PFSK-1 (cell line): ENCODE data around the gene AGTR1.

Source experiments
- POLR2AphosphoS5 ChIP-seq: IDR thresholded peaks from 2 replicates; pipeline ENCODE4 v1.6.1; 2012; ENCODE audit warnings: low read depth, mild to moderate bottlenecking, control low read depth, low read length, moderate library complexity
- REST ChIP-seq, 2 experiments: IDR thresholded peaks; 2 replicates each; pipeline versions ENCODE4 v1.6.1 to v1.8.0; 2011 to 2012; ENCODE audit warnings: low read depth in 2 of 2, low read length in 2 of 2, control low read depth in 1 of 2, inconsistent platforms in 1 of 2, mild to moderate bottlenecking in 1 of 2, moderate library complexity in 1 of 2; ENCODE audit not compliant: insufficient read depth in 1 of 2
- SIN3A ChIP-seq: IDR thresholded peaks from 2 replicates; pipeline ENCODE4 v1.6.1; 2012; ENCODE audit warnings: mild to moderate bottlenecking, low read length, moderate library complexity, borderline replicate concordance; ENCODE audit not compliant: insufficient read depth
- TAF1 ChIP-seq: IDR thresholded peaks from 2 replicates; pipeline ENCODE4 v1.6.1; 2012; ENCODE audit warnings: low read length, control low read depth, borderline replicate concordance; ENCODE audit not compliant: insufficient read depth

- no peak for TF ChIP-seq POLR2AphosphoS5
- TF ChIP-seq REST (IDR thresholded peaks at IDR 0.05; ENCODE audit: insufficient read depth in 1 of 2, low read depth in 2 of 2, low read length in 2 of 2): no peak
- TF ChIP-seq SIN3A: no peak
- TF ChIP-seq TAF1: no peak
Observed at GRCh38 chr3:148740291-148740690, 42.6 kb downstream of the AGTR1 start.
